HCT116 (cell line): Measurements from ENCODE around the gene PRKCQ.

Experiments used
- CTCF ChIP-seq, 3 experiments: fragments of 200-600 bp in 1 of 3; sonication (generic) in 1 of 3; IDR thresholded peaks in 2 of 3; conservative IDR thresholded peaks in 1 of 3; 2 replicates each; pipeline ENCODE4 v1.5.1; 2012 to 2017; ENCODE audit warnings: low read depth in 2 of 3, low read length in 2 of 3, antibody characterized with exemption in 1 of 3, borderline replicate concordance in 1 of 3, control low read depth in 1 of 3, mild to moderate bottlenecking in 1 of 3, mixed read lengths in 1 of 3, mixed run types in 1 of 3, moderate library complexity in 1 of 3; ENCODE audit not compliant: insufficient read depth in 1 of 3
- JUND ChIP-seq: IDR thresholded peaks from 2 replicates; pipeline ENCODE4 v1.6.1; 2012
- POLR2A ChIP-seq: IDR thresholded peaks from 2 replicates; pipeline ENCODE4 v1.7.0; 2011; ENCODE audit warnings: borderline replicate concordance; ENCODE audit not compliant: insufficient read depth, insufficient read length; ENCODE audit errors: extremely low read depth
- POLR2AphosphoS5 ChIP-seq: IDR thresholded peaks from 2 replicates; pipeline ENCODE4 v1.6.1; 2011; ENCODE audit warnings: mild to moderate bottlenecking, low read depth, low read length, moderate library complexity
- SIN3A ChIP-seq: IDR thresholded peaks from 2 replicates; pipeline ENCODE4 v1.6.1; 2012; ENCODE audit warnings: low read depth
- YY1 ChIP-seq: IDR thresholded peaks from 2 replicates; pipeline ENCODE4 v1.6.1; 2011; ENCODE audit warnings: low read length, low read depth, moderate library complexity, mild to moderate bottlenecking; ENCODE audit not compliant: insufficient replicate concordance; ENCODE audit errors: extremely low read depth
- ZBTB33 ChIP-seq: IDR thresholded peaks from 2 replicates; pipeline ENCODE4 v1.6.1; 2011; ENCODE audit warnings: mild to moderate bottlenecking, low read length, moderate library complexity; ENCODE audit not compliant: insufficient replicate concordance; ENCODE audit errors: extremely low read depth

GRCh38 chr10:6624392-6624791 lies 44.3 kb upstream of the PRKCQ start:
- TF ChIP-seq CTCF (IDR thresholded peaks at IDR 0.05 in 2 of 3, conservative IDR thresholded peaks at IDR 0.05 in 1 of 3; ENCODE audit: borderline replicate concordance in 1 of 3, insufficient read depth in 1 of 3, low read depth in 2 of 3, low read length in 2 of 3) (no peak), JUND (no peak), POLR2AphosphoS5 (no peak), POLR2A (no peak), SIN3A (no peak), YY1 (no peak), ZBTB33 (no peak)
